ENCODE measurements around the gene AMPD3. TPM values are rescaled to one million over a fixed set of nuclear protein-coding genes. Genes with fewer than 3 reads are reported as not detected.

The AMPD3 gene
- total RNA-seq, 1 experiment from 2014 or later: 5.9 TPM

- Histone ChIP-seq H4K5ac (ENCODE audit: insufficient read length, low read depth, low read length) (no peak overlapping the region), H3K4me2 (ENCODE audit: insufficient read depth, insufficient read length, low read length) (no peak overlapping the region), H3K27ac (ENCODE audit: insufficient read length, low read depth, low read length) (no peak overlapping the region), H3K18ac (ENCODE audit: insufficient read length, low read depth, low read length) (no peak overlapping the region), H3T11ph (ENCODE audit: low read length) (no peak overlapping the region), H2BK12ac (ENCODE audit: insufficient read length, low read depth, low read length) (no peak overlapping the region), H3K4me1 (ENCODE audit: insufficient read depth, low read length) (no peaks in the 10 kb centered on the region), H3K79me2 (ENCODE audit: insufficient read depth, low read length) (no peaks in the 10 kb centered on the region), H2BK15ac (ENCODE audit: low read depth, low read length) (no peak overlapping the region), H2AK5ac (ENCODE audit: insufficient read length, low read length) (no peak overlapping the region), H3K14ac (ENCODE audit: insufficient read depth, low read length) (no peak overlapping the region), H4K91ac (ENCODE audit: insufficient read length, low read depth, low read length) (no peak overlapping the region), H3K23me2 (ENCODE audit: insufficient read length, low read depth, low read length, poor library complexity, severe bottlenecking) (no peaks in the 10 kb centered on the region), H3K27me3 (ENCODE audit: insufficient read depth, low read length) (no peaks in the 10 kb centered on the region), H3K9me3 (ENCODE audit: control insufficient read depth, low read depth, low read length) (no peaks in the 10 kb centered on the region), H2BK120ac (ENCODE audit: low read depth, low read length, poor library complexity, severe bottlenecking) (no peak overlapping the region), H2AFZ (ENCODE audit: low read length) (no peak overlapping the region), H2BK20ac (ENCODE audit: low read depth, low read length, poor library complexity, severe bottlenecking) (no peak overlapping the region), H3K9ac (ENCODE audit: extremely low read depth, insufficient read length, low read length) (no peak overlapping the region), H3K79me1 (ENCODE audit: insufficient read depth, low read depth, low read length, poor library complexity, severe bottlenecking) (no peaks in the 10 kb centered on the region), H4K8ac (replicated peaks; ENCODE audit: insufficient read length, low read depth, low read length) (no peak overlapping the region), H3K23ac (ENCODE audit: insufficient read length, low read depth, low read length) (no peak overlapping the region), H2BK5ac (ENCODE audit: insufficient read length, low read length) (no peak overlapping the region), H3K56ac (ENCODE audit: insufficient read length, low read depth, low read length) (no peak overlapping the region), H3K4ac (ENCODE audit: low read depth, low read length) (no peak overlapping the region), H4K20me1 (ENCODE audit: control insufficient read depth, insufficient read depth, insufficient read length) (no peaks in the 10 kb centered on the region)
- no peak for TF ChIP-seq CTCF (conservative IDR thresholded peaks at IDR 0.05)
- Mint-ChIP-seq H3K36me3 (ENCODE audit: insufficient read depth in 1 of 3, low read depth in 3 of 3) (no peaks in the 10 kb centered on the region), H3K9me3 (no peaks in the 10 kb centered on the region), H3K27me3 (ENCODE audit: low read depth) (no peaks in the 10 kb centered on the region), H3K4me1 (no peaks in the 10 kb centered on the region), H3K4me3 (no peak overlapping the region), H3K27ac (no peak overlapping the region)
- no peak for DNase-seq
- no CpG with 5 or more reads among the region's 1 CpG for WGBS (ENCODE audit: extremely low coverage, insufficient read length, low lambda C conversion rate)
Observed at GRCh38 chr11:10432971-10433370, 22.1 kb upstream of the AMPD3 start.
